HCT116 (cell line): Measurements from ENCODE around the gene CACNB1.

ENCODE experiments used
- ATF3 ChIP-seq: IDR thresholded peaks from 2 replicates; pipeline ENCODE4 v1.6.1; 2012
- CTCF ChIP-seq, 3 experiments: fragments of 200-600 bp in 1 of 3; sonication (generic) in 1 of 3; IDR thresholded peaks in 2 of 3; conservative IDR thresholded peaks in 1 of 3; 2 replicates each; pipeline ENCODE4 v1.5.1; 2012 to 2017; ENCODE audit warnings: low read depth in 2 of 3, low read length in 2 of 3, antibody characterized with exemption in 1 of 3, borderline replicate concordance in 1 of 3, control low read depth in 1 of 3, mild to moderate bottlenecking in 1 of 3, mixed read lengths in 1 of 3, mixed run types in 1 of 3, moderate library complexity in 1 of 3; ENCODE audit not compliant: insufficient read depth in 1 of 3
- EGR1 ChIP-seq: IDR thresholded peaks from 2 replicates; pipeline ENCODE4 v1.6.1; 2012; ENCODE audit warnings: low read depth
- EZH2 ChIP-seq: fragments of 200-600 bp; sonication (generic); IDR thresholded peaks from 2 replicates; pipeline ENCODE4 v1.6.1; 2017; ENCODE audit warnings: antibody characterized with exemption, mixed run types
- POLR2A ChIP-seq: IDR thresholded peaks from 2 replicates; pipeline ENCODE4 v1.7.0; 2011; ENCODE audit warnings: borderline replicate concordance; ENCODE audit not compliant: insufficient read depth, insufficient read length; ENCODE audit errors: extremely low read depth
- REST ChIP-seq: IDR thresholded peaks from 2 replicates; pipeline ENCODE4 v1.6.1; 2012; ENCODE audit warnings: low read depth
- SP1 ChIP-seq: IDR thresholded peaks from 2 replicates; pipeline ENCODE4 v1.6.1; 2012; ENCODE audit warnings: low read depth
- SRF ChIP-seq: IDR thresholded peaks from 2 replicates; pipeline ENCODE4 v1.6.1; 2012; ENCODE audit warnings: low read depth
- ZNF274 ChIP-seq: fragments of 200-500 bp; sonication (Bioruptor generic); IDR thresholded peaks from 2 replicates; pipeline ENCODE4 v1.6.1; 2014; ENCODE audit warnings: mild to moderate bottlenecking, low read depth, low read length, inconsistent platforms

DNA sequence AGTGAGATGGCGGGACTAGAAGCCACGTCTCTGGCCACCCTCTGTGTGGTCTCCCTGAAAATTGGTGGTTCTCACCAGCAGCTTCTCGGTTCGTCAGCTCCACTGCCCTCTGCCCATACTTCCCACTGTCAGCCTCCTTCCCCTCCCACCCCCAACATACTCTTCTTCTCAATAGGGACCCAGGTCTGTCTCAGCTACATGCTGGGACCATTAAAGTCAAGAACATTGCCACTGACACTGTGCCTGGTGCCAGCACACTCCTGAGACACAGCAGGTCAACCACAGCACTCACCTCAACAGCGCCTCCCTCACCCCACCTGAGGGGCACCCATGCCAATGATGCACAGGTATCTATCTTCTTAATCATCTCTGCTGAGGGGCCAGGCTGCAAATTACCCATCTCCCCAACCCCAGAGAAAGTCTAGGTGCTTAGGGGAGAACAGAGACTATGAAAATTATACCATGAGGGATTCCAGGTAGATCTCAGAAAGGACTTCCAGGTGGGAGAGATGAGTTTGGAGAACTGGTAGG, 47.3 kb downstream of the CACNB1 start:
- TF ChIP-seq EZH2 (no peak), REST (no peak), CTCF (IDR thresholded peaks at IDR 0.05 in 2 of 3, conservative IDR thresholded peaks at IDR 0.05 in 1 of 3; ENCODE audit: borderline replicate concordance in 1 of 3, insufficient read depth in 1 of 3, low read depth in 2 of 3, low read length in 2 of 3) (no peak), ZNF274 (no peak), SRF (no peak), ATF3 (no peak), EGR1 (no peak), SP1 (no peak), POLR2A (no peak)
